ENCODE measurements around the gene WDR31.
"Not testable (repeated sequence)": the region's sequence is repeated elsewhere in the genome, so short reads cannot be mapped to it uniquely, and the experiment has no call there.

Gene WDR31

GRCh38 chr9:113340011-113340699 is at the start of gene WDR31:
TSS of gene WDR31 (minus strand) at chr9:113340275. CDS start at chr9:113332022, 8,253 bp downstream.
- DNase-seq (ENCODE audit: low spot score): peak; percentile 85

- no peak for DNase-seq (ENCODE audit: low spot score)
These were observed 49.4 kb upstream of the WDR31 start for GRCh38 chr9:113389451-113389850.

GRCh38 chr9:113388833-113389232 is 48.8 kb upstream of the WDR31 start:
- DNase-seq (ENCODE audit: low spot score): no peak

- DNase-seq (ENCODE audit: low spot score): no peak
These were observed 47.6 kb upstream of the WDR31 start for GRCh38 chr9:113387560-113388230.

GRCh38 chr9:113386571-113387393 is 46.7 kb upstream of the WDR31 start:
- DNase-seq (ENCODE audit: low spot score): no peak

GRCh38 chr9:113381909-113382411 is 41.9 kb upstream of the WDR31 start:
- DNase-seq (ENCODE audit: low spot score): no peak

GRCh38 chr9:113381441-113381840 is 41.4 kb upstream of the WDR31 start:
- DNase-seq (ENCODE audit: low spot score): not testable (repeated sequence)

- no peak for DNase-seq (ENCODE audit: low spot score)
These were observed 40.8 kb upstream of the WDR31 start for GRCh38 chr9:113380869-113381378.

- DNase-seq (ENCODE audit: low spot score): not testable (repeated sequence)
These were observed 39.7 kb upstream of the WDR31 start for GRCh38 chr9:113379829-113380210.

- DNase-seq (ENCODE audit: low spot score): not testable (repeated sequence)
These were observed 39.2 kb upstream of the WDR31 start for GRCh38 chr9:113379094-113379828.

GRCh38 chr9:113376634-113377567 is 36.8 kb upstream of the WDR31 start, which contains the start of gene HDHD3:
TSS of gene HDHD3 (minus strand) at chr9:113376986. CDS start at chr9:113374354, 2,632 bp downstream.
- DNase-seq (ENCODE audit: low spot score): peak; percentile 38

GRCh38 chr9:113375057-113376023 is 35.3 kb upstream of the WDR31 start:
- no peak for DNase-seq (ENCODE audit: low spot score)

GRCh38 chr9:113373676-113374392 is 33.8 kb upstream of the WDR31 start:
- DNase-seq (ENCODE audit: low spot score): no peak

- no peak for DNase-seq (ENCODE audit: low spot score)
These were observed 33.2 kb upstream of the WDR31 start for GRCh38 chr9:113373256-113373655.

- no peak for DNase-seq (ENCODE audit: low spot score)
These were observed 32.0 kb upstream of the WDR31 start for GRCh38 chr9:113372059-113372458.

- DNase-seq (ENCODE audit: low spot score): no peak
These were observed 30.8 kb upstream of the WDR31 start for GRCh38 chr9:113370806-113371325.

- no peak for DNase-seq (ENCODE audit: low spot score)
These were observed 29.7 kb upstream of the WDR31 start for GRCh38 chr9:113369855-113370140.

All from kidney capillary endothelial cell (primary cell).